K562 (cell line): ENCODE results near the gene IL12RB2. TPM values are rescaled to one million over a fixed set of nuclear protein-coding genes. Genes with fewer than 3 reads are reported as not detected.

ENCODE experiments used
- ATAC-seq: fragments of 200-7000 bp; cut with Tn5 transposase; 3 replicates; pipeline ENCODE4 v1.9.1; 2020; ENCODE audit warnings: moderate library complexity
- BruUV-seq: library from RNA; stranded (reverse); fragments of 400-500 nt; replicated peaks from 2 replicates; lab custom pipeline; 2021; lab: Mats Ljungman, UMichigan
- CTCF ChIA-PET: fragments of 300-600 bp; formaldehyde crosslinking; extraction: SDS; loops from one replicate; lab custom pipeline; 2021; ENCODE audit warnings: low intra/inter-chr PET ratio; lab: Yijun Ruan, JAX
- POLR2A ChIA-PET: fragments of 300-600, 350-650 bp; sonication (Branson Sonifier 250); formaldehyde crosslinking; extraction: SDS; loops from one replicate; lab custom pipeline; 2021; ENCODE audit warnings: antibody characterized with exemption, inconsistent platforms; lab: Yijun Ruan, JAX
- DNase-seq, 4 experiments: peaks; one replicate each; pipeline versions ENCODE4 v3.0.0 to v3.0.0-alpha.2; 2011 to 2018; ENCODE audit warnings: low spot score in 3 of 4, mixed read lengths in 3 of 4; ENCODE audit errors: extremely low read depth in 1 of 4
- FAIRE-seq: peaks from 2 replicates; lab custom pipeline; 2011; peaks lifted over from hg19 to GRCh38; lab: Jason Lieb, UNC
- H2AFZ ChIP-seq: 2 replicates; pipeline ENCODE4 v1.6.0; 2011; ENCODE audit warnings: low read depth, low read length, control low read depth, inconsistent platforms
- H3K27ac ChIP-seq: fragments of 200-600 bp; 3 replicates; pipeline ENCODE4 v1.8.0; 2011; ENCODE audit warnings: low read depth, mild to moderate bottlenecking, control low read depth, inconsistent platforms, low read length, moderate library complexity, mixed read lengths; ENCODE audit errors: extremely low read depth
- H3K27me3 ChIP-seq, 2 experiments: fragments of 300-600 bp in 1 of 2; 2 replicates in 1 of 2; 3 replicates in 1 of 2; pipeline versions ENCODE4 v1.6.0 to v1.8.0; 2011; ENCODE audit warnings: inconsistent platforms in 2 of 2, low read length in 2 of 2, mild to moderate bottlenecking in 1 of 2, mixed read lengths in 1 of 2, moderate library complexity in 1 of 2; ENCODE audit not compliant: control insufficient read depth in 2 of 2, insufficient read depth in 2 of 2
- H3K36me3 ChIP-seq: fragments of 300-600 bp; 3 replicates; pipeline ENCODE4 v1.8.0; 2011; ENCODE audit warnings: mild to moderate bottlenecking, low read length, inconsistent platforms; ENCODE audit not compliant: control insufficient read depth, insufficient read depth
- H3K4me1 ChIP-seq, 2 experiments: fragments of 200-600 bp in 1 of 2; replicated peaks in 1 of 2; 2 replicates in 1 of 2; 3 replicates in 1 of 2; pipeline versions ENCODE4 v1.5.1 to v1.8.0; 2011; ENCODE audit warnings: inconsistent platforms in 2 of 2, low read length in 2 of 2, mild to moderate bottlenecking in 1 of 2, mixed read lengths in 1 of 2, moderate library complexity in 1 of 2; ENCODE audit not compliant: control insufficient read depth in 2 of 2, insufficient read depth in 2 of 2
- H3K4me2 ChIP-seq: 2 replicates; pipeline ENCODE4 v1.6.1; 2011; ENCODE audit warnings: low read length, control low read depth, inconsistent platforms, mixed read lengths; ENCODE audit not compliant: insufficient read depth
- H3K4me3 ChIP-seq: fragments of 200-600 bp; sonication (generic), shearing (Covaris generic); 2 replicates; pipeline ENCODE4 v1.5.1; 2016; ENCODE audit warnings: control low read depth, inconsistent platforms
- H3K79me2 ChIP-seq: fragments of 200-600 bp; 3 replicates; pipeline ENCODE4 v1.8.0; 2011; ENCODE audit warnings: low read length, inconsistent platforms; ENCODE audit not compliant: control insufficient read depth, insufficient read depth
- H3K9ac ChIP-seq, 2 experiments: 2 replicates each; pipeline versions ENCODE4 v1.6.0 to v1.6.1; 2011; ENCODE audit warnings: low read depth in 2 of 2, low read length in 2 of 2, control low read depth in 1 of 2, inconsistent platforms in 1 of 2, mild to moderate bottlenecking in 1 of 2, mixed read lengths in 1 of 2; ENCODE audit not compliant: insufficient read depth in 1 of 2
- H3K9me1 ChIP-seq: one replicate; pipeline ENCODE4 v1.6.0; 2011; ENCODE audit warnings: inconsistent platforms, mild to moderate bottlenecking, low read length, moderate library complexity; ENCODE audit not compliant: control insufficient read depth, insufficient read depth
- H3K9me3 ChIP-seq: replicated peaks from 2 replicates; pipeline ENCODE4 v1.5.1; 2011; ENCODE audit warnings: low read depth, low read length, inconsistent platforms; ENCODE audit not compliant: control insufficient read depth, insufficient read depth
- H4K20me1 ChIP-seq: replicated peaks from 2 replicates; pipeline ENCODE4 v1.6.1; 2011; ENCODE audit warnings: low read length, inconsistent platforms, mixed read lengths; ENCODE audit not compliant: control insufficient read depth, insufficient read depth
- BHLHE40 ChIP-seq: IDR thresholded peaks from 2 replicates; pipeline ENCODE4 v1.6.1; 2011; ENCODE audit warnings: low read length, improper control_type of control experiment
- DIDO1 ChIP-seq: fragments of 450-650 bp; IDR thresholded peaks from 2 replicates; pipeline ENCODE4 v1.6.1; 2016; ENCODE audit warnings: low read depth, missing biosample characterization, missing genetic modification characterization
- ETS2 ChIP-seq: IDR thresholded peaks from 2 replicates; pipeline ENCODE4 v1.6.1; 2016; ENCODE audit warnings: borderline replicate concordance, missing genetic modification characterization, mild to moderate bottlenecking, moderate library complexity, missing compliant biosample characterization; ENCODE audit not compliant: poor library complexity, severe bottlenecking
- FOSL1 ChIP-seq: fragments of 200-800 bp; sonication (Bioruptor generic); conservative IDR thresholded peaks from 2 replicates; pipeline ENCODE4 v1.6.1; 2016; ENCODE audit warnings: missing genetic modification characterization, missing compliant biosample characterization
- MCM7 ChIP-seq, 2 experiments: fragments of 450-650 bp; IDR thresholded peaks; 2 replicates each; pipeline ENCODE4 v1.6.1; 2016 to 2018
- NR2C1 ChIP-seq, 2 experiments: fragments of 450-650 bp; IDR thresholded peaks; 2 replicates each; pipeline ENCODE4 v1.6.1; 2017; ENCODE audit warnings: mild to moderate bottlenecking in 2 of 2, antibody characterized with exemption in 1 of 2, inconsistent platforms in 1 of 2, missing compliant biosample characterization in 1 of 2, missing genetic modification characterization in 1 of 2
- POLR2A ChIP-seq: fragments of 450-650 bp; conservative IDR thresholded peaks from 2 replicates; pipeline ENCODE4 v1.6.1; 2016
- RBM17 ChIP-seq: fragments of 200-400 bp; formaldehyde crosslinking; IDR thresholded peaks from 2 replicates; pipeline ENCODE4 v1.6.1; 2017; ENCODE audit warnings: low read depth, mild to moderate bottlenecking, low read length, borderline replicate concordance
- RFX7 ChIP-seq: fragments of 250-450 bp; sonication (Bioruptor Pico); IDR thresholded peaks from 2 replicates; pipeline ENCODE4 v1.5.1; 2021; ENCODE audit warnings: mild to moderate bottlenecking
- SAP30 ChIP-seq: fragments of 200-600 bp; sonication (generic); IDR thresholded peaks from 2 replicates; pipeline ENCODE4 v1.6.1; 2012; ENCODE audit warnings: borderline replicate concordance, low read depth, mild to moderate bottlenecking, moderate library complexity, low read length, control low read depth, inconsistent platforms; ENCODE audit not compliant: insufficient read depth, poor library complexity, severe bottlenecking
- SETDB1 ChIP-seq: IDR thresholded peaks from one replicate; pipeline ENCODE4 v1.6.1; 2012; ENCODE audit warnings: low read length, control low read depth, inconsistent platforms
- WGBS: fragments of 100-300 bp; shearing (Covaris generic); methylation state at CpG from one replicate; pipeline ENCODE4 v1.1.6; 2016; ENCODE audit warnings: low coverage, mixed read lengths; ENCODE audit not compliant: insufficient coverage; ENCODE audit errors: missing lambda C conversion rate; 5-methylcytosine and 5-hydroxymethylcytosine counted together
- in situ Hi-C: fragments of 300-500 bp; cut with MboI; formaldehyde crosslinking; loops from 4 replicates; pipeline ENCODE4 v1.15.0; 2018; ENCODE audit warnings: inconsistent platforms, mixed read lengths
- intact Hi-C: fragments of 100-400 bp; cut with micrococcal nuclease; formaldehyde crosslinking; loops from 2 replicates; pipeline ENCODE4 v1.14.2; 2022
- polyA plus RNA-seq, 8 experiments: library from polyadenylated mRNA; depleted of rRNA in 4 of 8; stranded (reverse) in 5 of 8; unstranded in 3 of 8; fragments of >200 nt; fragmentation: Nextera tagmentation in 2 of 8; fragmentation: Illumina TruSeq in 1 of 8; extraction: Ambion mirVana in 2 of 8; extraction: Trizol in 1 of 8; gene quantifications; 2 replicates each; pipeline versions ENCODE4 v1.2.1 to v1.2.3, GENCODE V29; 2011 to 2014; ENCODE audit warnings: inconsistent platforms in 1 of 8, missing spikeins in 1 of 8
- total RNA-seq, 7 experiments: library from RNA; depleted of rRNA in 6 of 7; stranded (reverse); fragments of >200 nt in 6 of 7; fragmentation: Illumina TruSeq in 2 of 7; extraction: Trizol in 2 of 7; gene quantifications; 2 replicates each; pipeline versions ENCODE4 v1.2.1 to v1.2.3, GENCODE V29; 2011 to 2021; ENCODE audit warnings: low replicate concordance in 1 of 7
- TF ChIP-seq, protein P1 (sequence below): fragments of 450-650 bp; formaldehyde crosslinking; IDR thresholded peaks from 2 replicates; pipeline ENCODE4 v1.4.0; 2022; ENCODE audit warnings: mild to moderate bottlenecking, moderate library complexity

Gene IL12RB2
- total and polyA plus RNA-seq, 9 of the 15 experiments (the other 6 are each of a cell fraction or from before 2014, with no cell fraction given) = 0.39 to 3.3 (median 1.9) TPM

DNA sequence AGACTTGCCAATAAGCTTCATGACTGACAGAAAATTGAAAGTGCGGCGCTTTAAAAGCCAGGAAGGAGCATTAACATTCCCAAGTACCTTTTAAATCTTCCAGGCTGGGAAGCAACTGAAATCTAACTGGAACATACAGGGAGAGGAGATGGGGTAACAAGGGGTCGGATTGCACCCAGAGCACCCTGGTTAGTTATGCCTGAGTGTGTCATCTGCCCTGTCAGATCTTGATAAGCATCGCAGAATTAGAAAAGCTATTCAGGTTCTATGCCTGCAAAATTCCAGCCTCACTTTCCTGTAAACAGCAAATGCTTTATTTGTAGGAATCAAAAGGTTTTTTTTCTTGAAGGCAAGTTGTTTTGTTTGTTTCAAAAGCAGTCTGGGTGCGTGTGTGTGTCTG lies 64.0 kb downstream of the IL12RB2 start:
- no TSS peak for BruUV-seq
- H4K20me1 ChIP-seq = no peaks in the 10 kb centered on the region
- peaks cover 0 to 7% of the 10 kb centered on the region in 2 experiments; a peak in 3 of 5 replicates for H3K4me1 ChIP-seq
- H3K4me2 ChIP-seq = no peak overlapping the region
- H2AFZ ChIP-seq = no peak overlapping the region
- no peak overlapping the region for H3K27ac ChIP-seq
- no peak overlapping the region for H3K9ac ChIP-seq
- H3K36me3 ChIP-seq = no peaks in the 10 kb centered on the region
- H3K9me3 ChIP-seq = no peaks in the 10 kb centered on the region
- TF ChIP-seq RBM17 (no peak), FOSL1 (tag) (peak; percentile 26; the same call in 1 of the 2 replicates)
- H3K4me3 ChIP-seq = no peak overlapping the region
- DNase-seq (no peak), FAIRE-seq (no peak), ATAC-seq (no peak)
- ChIA-PET CTCF (no interaction called here), POLR2A (interaction anchor here (0.6 to 2.2 kb wide), 5 partner anchors 19 to 107 kb away, joined by 3 to 9 read pairs (median 4); no protein-coding TSS in a partner anchor)
- WGBS = 41% methylated on average over 5 of the region's 5 CpGs
- no peaks in the 10 kb centered on the region for H3K27me3 ChIP-seq
- H3K79me2 ChIP-seq = no peaks in the 10 kb centered on the region
- intact Hi-C loops (no loop called here), in situ Hi-C loops (no loop called here)
- no peaks in the 10 kb centered on the region for H3K9me1 ChIP-seq

- Histone ChIP-seq H3K4me1 (peaks cover 0 to 12% of the 10 kb centered on the region in 2 experiments; a peak in 3 of 5 replicates), H3K79me2 (no peaks in the 10 kb centered on the region), H3K27me3 (no peaks in the 10 kb centered on the region), H3K4me2 (no peak overlapping the region), H3K27ac (no peak overlapping the region), H3K9me1 (no peaks in the 10 kb centered on the region), H3K4me3 (no peak overlapping the region), H3K9me3 (no peaks in the 10 kb centered on the region), H3K9ac (no peak overlapping the region), H4K20me1 (no peaks in the 10 kb centered on the region), H2AFZ (no peak overlapping the region), H3K36me3 (no peaks in the 10 kb centered on the region)
- no peak for DNase-seq
- POLR2A ChIA-PET = interaction anchor here (0.6 to 2.2 kb wide), 4 partner anchors 20 to 57 kb away, joined by 3 to 9 read pairs (median 4); no protein-coding TSS in a partner anchor
- TF ChIP-seq BHLHE40 (no peak), POLR2A (no peak), RFX7 (CRISPR knock-in tag) (no peak), MCM7 (IDR thresholded peaks at IDR 0.05) (no peak), DIDO1 (no peak), SAP30 (no peak), NR2C1 (IDR thresholded peaks at IDR 0.05) (no peak), NR2C1 (tag; IDR thresholded peaks at IDR 0.05) (no peak), ETS2 (tag) (no peak), SETDB1 (no peak)
- TF ChIP-seq, protein P1, sequence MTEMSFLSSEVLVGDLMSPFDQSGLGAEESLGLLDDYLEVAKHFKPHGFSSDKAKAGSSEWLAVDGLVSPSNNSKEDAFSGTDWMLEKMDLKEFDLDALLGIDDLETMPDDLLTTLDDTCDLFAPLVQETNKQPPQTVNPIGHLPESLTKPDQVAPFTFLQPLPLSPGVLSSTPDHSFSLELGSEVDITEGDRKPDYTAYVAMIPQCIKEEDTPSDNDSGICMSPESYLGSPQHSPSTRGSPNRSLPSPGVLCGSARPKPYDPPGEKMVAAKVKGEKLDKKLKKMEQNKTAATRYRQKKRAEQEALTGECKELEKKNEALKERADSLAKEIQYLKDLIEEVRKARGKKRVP (CRISPR knock-in tag) = no peak
- in situ Hi-C loops (no loop called here), intact Hi-C loops (no loop called here)
- CTCF ChIA-PET = no interaction called here
- FAIRE-seq = no peak
- no peak for ATAC-seq
- no TSS peak for BruUV-seq
- WGBS = 15% methylated on average over 3 of the region's 3 CpGs
These were observed 64.5 kb downstream of the IL12RB2 start for GRCh38 chr1:67372136-67372535.
